HG02938 (cell line): ENCODE measurements around the gene CHI3L1.

Experiments
- ATAC-seq: cut with Tn5 transposase; IDR thresholded peaks from one replicate; pipeline ENCODE4 v1.9.1; 2021; ENCODE audit warnings: mild to moderate bottlenecking, moderate library complexity; ENCODE audit not compliant: unreplicated experiment

Gene CHI3L1

GRCh38 chr1:203137324-203137723, 49.2 kb downstream of the CHI3L1 start:
- no peak for ATAC-seq

DNA sequence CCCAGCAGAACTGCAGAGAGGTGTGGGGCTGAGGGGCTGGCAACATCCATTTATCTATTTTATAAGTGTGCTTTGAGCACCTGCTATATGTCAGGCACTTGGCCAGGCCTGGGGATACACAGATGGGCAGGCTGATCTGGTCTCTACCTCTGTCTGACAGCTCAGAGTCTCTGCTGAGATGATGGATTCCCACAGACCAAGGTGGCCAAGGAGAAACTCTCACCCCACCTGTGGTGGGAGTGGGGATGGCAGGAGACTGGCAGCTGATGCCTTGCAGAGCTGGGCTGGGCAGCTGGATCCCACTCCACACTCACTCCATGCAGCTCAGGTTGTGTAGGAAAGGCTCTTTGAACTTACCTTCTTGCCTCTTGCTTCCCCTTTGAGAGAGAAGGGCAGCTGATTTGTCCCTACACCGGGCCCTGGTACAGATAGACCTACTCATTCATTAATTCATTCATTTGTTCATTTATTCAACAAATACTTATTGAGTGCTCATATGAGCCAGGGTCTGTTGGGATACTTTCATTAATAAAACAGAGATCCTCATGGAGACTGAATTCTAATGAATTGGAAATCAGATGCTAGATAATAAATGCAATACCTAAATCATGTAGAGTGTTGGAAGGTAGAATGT, 50.0 kb downstream of the CHI3L1 start:
- ATAC-seq, result no peak

DNA sequence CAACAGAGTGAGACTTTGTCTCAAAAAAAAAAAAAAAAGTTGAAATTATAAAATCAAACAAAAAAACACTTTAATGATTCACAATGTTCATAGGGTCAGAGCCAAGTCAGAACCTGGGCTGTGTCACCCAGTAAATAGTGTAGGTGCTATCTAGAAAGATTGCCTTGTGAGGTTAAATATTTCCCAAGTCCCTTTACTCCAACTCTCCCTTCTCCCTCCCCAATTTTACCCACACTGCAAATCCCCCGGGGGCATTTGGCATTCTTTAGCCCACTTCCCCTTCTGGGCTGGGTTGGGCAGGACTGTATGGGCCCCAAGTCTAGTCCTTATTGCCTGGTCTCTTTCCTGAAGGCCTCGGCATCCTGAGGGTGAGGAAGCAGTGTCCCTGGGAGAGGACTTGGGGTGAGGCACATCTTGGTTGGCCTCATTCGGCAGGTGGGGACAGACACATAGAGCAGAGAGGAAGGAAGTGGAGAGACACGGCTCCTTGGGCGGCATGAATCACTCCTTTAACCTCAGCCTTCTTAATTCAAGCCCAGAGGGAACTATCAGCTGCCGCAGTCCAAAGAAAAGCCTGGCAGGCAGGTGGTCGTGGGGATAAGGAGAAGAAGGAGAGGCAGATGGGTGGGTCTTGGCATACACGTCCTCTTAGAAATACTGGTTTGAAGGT, 50.7 kb downstream of the CHI3L1 start:
- ATAC-seq, result no peak

GRCh38 chr1:203133970-203134725, 52.4 kb downstream of the CHI3L1 start:
- no peak for ATAC-seq

DNA sequence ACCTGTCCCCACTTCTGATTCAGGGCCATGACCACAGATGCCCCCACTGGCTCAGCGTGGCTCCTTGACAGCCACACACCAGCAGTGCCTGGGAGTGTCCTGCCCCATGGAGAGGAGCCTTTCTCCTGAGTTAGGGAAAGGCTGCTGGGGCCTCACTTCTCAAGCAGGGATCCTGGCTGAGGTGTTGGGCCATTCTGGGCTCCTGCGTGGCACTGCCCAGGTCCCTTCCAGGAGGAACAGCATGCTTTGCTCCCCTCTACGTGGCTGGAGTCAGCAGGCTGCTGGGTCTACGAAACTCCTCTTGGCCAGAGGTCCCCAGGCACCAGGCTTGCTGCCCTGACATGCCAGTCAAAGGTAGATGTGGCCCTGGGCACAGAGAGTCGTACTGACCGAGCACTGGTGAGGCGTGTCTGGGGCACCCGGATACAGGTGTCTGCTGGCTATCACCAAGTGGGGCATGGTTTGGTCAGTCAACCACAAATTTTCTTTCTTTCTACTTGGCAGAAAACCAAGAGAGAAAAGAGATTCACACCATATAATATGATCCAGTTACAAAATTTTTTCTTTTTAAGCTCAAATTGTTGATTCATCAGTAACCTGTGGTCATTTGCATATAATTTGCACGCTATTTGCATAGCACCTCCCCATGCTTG, 54.8 kb downstream of the CHI3L1 start:
- no peak for ATAC-seq

- ATAC-seq, result no peak
Measured at GRCh38 chr1:203130358-203130985, 56.0 kb downstream of the CHI3L1 start.

GRCh38 chr1:203129501-203130231, 56.8 kb downstream of the CHI3L1 start:
- ATAC-seq, result no peak
